Measurements from ENCODE around the gene ZNF532. TPM values are rescaled to one million over a fixed set of nuclear protein-coding genes. Genes with fewer than 3 reads are reported as not detected.

Gene ZNF532
- total and polyA plus RNA-seq, 5 donors from 2014 or later: 0.64 to 15.8 (median 1.6) TPM

DNA sequence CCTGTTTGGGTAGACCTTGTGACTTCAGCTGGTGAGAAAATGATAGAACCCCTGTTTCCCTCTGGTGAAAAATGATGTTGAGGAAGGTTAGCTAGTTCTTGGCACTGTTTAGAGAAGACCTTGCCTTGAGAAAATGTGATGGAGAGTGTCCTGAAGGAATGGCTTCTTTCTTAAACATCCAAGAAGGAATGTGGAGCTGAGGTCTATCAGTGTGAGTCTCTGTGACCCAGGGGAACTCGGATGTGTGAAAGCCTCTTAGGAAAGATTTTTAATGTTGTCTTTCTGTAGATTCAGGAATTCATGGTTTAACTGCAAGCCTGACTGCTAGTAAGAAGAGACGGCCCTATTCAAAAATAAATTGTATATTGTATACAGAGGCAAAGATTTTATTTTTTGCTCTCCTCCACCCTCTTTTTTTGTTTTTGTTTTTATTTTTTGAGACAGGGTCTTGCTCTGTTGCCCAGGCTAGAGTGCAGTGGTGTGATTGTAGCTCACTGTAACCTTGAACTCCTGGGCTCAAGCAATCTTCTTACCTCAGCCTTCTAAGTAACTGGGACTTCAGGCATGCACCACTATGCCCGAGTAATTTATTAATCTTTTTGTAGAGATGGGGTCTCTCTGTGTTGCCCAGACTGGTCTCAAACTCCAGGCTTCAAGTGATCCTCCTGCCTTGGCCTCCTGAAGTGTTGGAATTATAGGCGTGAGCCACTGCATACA is 87.5 kb downstream of the ZNF532 start:
- ATAC-seq (ENCODE audit: low read depth in 2 of 2): no peak
- Mint-ChIP-seq H3K27me3 (peaks cover 5% of the 10 kb centered on the region), H3K27ac (peak overlapping the region in 1 of 3 donors; percentile 32), H3K36me3 (no peaks in the 10 kb centered on the region), H3K9me3 (no peaks in the 10 kb centered on the region), H3K4me3 (peak overlapping the region in 1 of 4 donors; percentile 59), H3K4me1 (peaks cover 2 to 10% (median 4%) of the 10 kb centered on the region in 4 donors)
- Histone ChIP-seq H3K36me3 (ENCODE audit: control insufficient read depth, insufficient read depth, low read length) (peaks cover 2% of the 10 kb centered on the region), H3K9me3 (ENCODE audit: control insufficient read depth in 2 of 2, low read length in 2 of 2) (no peaks in the 10 kb centered on the region), H3K27me3 (ENCODE audit: control insufficient read depth, insufficient read depth, low read length) (peaks cover 3% of the 10 kb centered on the region), H3K4me3 (ENCODE audit: low read depth, low read length) (no peak overlapping the region), H3K27ac (ENCODE audit: insufficient read depth, low read length, poor library complexity, severe bottlenecking) (no peak overlapping the region), H3K4me1 (ENCODE audit: control insufficient read depth, insufficient read depth, low read length, poor library complexity, severe bottlenecking) (no peaks in the 10 kb centered on the region)
- DNase-seq: no peak

DNA sequence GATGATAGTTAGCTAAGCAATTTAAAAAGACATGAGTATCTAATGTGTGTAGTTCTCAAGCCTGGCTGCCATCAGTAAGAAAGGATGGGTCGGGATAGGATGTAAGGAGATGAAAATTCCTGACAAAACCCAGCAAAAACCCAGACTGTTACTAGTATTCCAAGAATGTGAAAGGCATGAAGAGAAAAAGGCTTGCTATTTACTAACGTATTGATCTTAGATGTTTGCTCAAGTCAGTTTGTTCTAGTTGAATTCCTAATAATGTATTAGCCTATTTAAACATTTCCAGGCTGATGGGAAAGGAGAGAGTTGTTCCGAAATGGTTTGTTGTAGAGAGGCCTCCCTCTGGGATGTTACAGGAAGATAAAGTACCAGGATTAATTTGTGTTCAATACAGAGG is 88.2 kb downstream of the ZNF532 start:
- ATAC-seq (ENCODE audit: low read depth in 2 of 2) (no peak), DNase-seq (no peak)
- Histone ChIP-seq H3K27me3 (ENCODE audit: control insufficient read depth, insufficient read depth, low read length) (peaks cover 3% of the 10 kb centered on the region), H3K4me3 (ENCODE audit: low read depth, low read length) (no peak overlapping the region), H3K4me1 (ENCODE audit: control insufficient read depth, insufficient read depth, low read length, poor library complexity, severe bottlenecking) (no peaks in the 10 kb centered on the region), H3K27ac (ENCODE audit: insufficient read depth, low read length, poor library complexity, severe bottlenecking) (no peak overlapping the region), H3K9me3 (ENCODE audit: control insufficient read depth in 2 of 2, low read length in 2 of 2) (no peaks in the 10 kb centered on the region), H3K36me3 (ENCODE audit: control insufficient read depth, insufficient read depth, low read length) (peaks cover 2% of the 10 kb centered on the region)
- peaks cover 5% of the 10 kb centered on the region for H3K27me3 Mint-ChIP-seq
- no peak overlapping the region for H3K27ac Mint-ChIP-seq
- H3K36me3 Mint-ChIP-seq: no peaks in the 10 kb centered on the region
- no peaks in the 10 kb centered on the region for H3K9me3 Mint-ChIP-seq
- peaks cover 0 to 2% (median 0%) of the 10 kb centered on the region in 4 donors for H3K4me1 Mint-ChIP-seq
- peak overlapping the region in 1 of 4 donors; percentile 54 for H3K4me3 Mint-ChIP-seq

DNA sequence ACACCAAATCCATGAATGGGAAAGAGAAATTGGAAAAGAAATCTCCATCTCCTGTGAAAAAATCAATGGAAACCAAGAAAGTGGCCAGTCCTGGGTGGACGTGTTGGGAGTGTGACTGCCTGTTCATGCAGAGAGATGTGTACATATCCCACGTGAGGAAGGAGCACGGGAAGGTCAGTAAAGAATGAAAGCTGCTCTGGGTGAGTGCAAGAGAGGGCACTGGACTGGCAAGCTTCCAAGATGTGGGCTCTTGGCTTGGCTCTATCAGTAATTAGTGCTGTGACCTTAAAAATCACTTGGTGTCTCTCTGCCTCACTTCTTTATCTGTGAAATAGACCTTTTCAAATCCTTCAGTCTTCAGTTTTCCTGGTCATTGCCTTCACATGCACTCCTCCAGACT is 89.0 kb downstream of the ZNF532 start:
- H3K36me3 ChIP-seq (ENCODE audit: control insufficient read depth, insufficient read depth, low read length): peaks cover 2% of the 10 kb centered on the region
- DNase-seq (no peak), ATAC-seq (ENCODE audit: low read depth in 2 of 2) (no peak)
- H3K4me3 ChIP-seq (ENCODE audit: low read depth, low read length): no peak overlapping the region
- Mint-ChIP-seq H3K4me3 (no peak overlapping the region), H3K27me3 (peaks cover 5% of the 10 kb centered on the region), H3K36me3 (no peaks in the 10 kb centered on the region), H3K9me3 (no peaks in the 10 kb centered on the region), H3K4me1 (no peaks in the 10 kb centered on the region), H3K27ac (no peak overlapping the region)
- H3K4me1 ChIP-seq (ENCODE audit: control insufficient read depth, insufficient read depth, low read length, poor library complexity, severe bottlenecking): no peaks in the 10 kb centered on the region
- H3K27me3 ChIP-seq (ENCODE audit: control insufficient read depth, insufficient read depth, low read length): peaks cover 3% of the 10 kb centered on the region
- no peaks in the 10 kb centered on the region for H3K9me3 ChIP-seq (ENCODE audit: control insufficient read depth in 2 of 2, low read length in 2 of 2)
- no peak overlapping the region for H3K27ac ChIP-seq (ENCODE audit: insufficient read depth, low read length, poor library complexity, severe bottlenecking)

DNA sequence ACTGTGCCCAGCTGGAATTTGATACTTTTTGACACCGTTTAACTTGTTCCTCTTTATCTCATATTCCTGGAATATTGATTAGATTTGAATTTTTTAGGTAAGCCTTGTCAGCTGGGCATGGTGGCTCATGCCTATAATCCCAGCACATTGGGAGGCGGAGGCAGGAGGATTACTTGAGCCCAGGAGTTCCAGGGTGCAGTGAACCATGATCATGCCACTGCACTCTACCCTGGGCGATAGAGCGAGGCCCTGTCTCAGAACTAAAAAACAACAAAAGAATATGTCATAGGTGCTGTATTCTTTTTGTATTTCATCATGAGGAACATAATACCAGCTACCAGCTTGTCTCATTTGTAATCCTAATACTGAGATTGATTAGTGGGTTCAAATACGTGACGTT is 90.3 kb downstream of the ZNF532 start:
- no peaks in the 10 kb centered on the region for H3K9me3 ChIP-seq (ENCODE audit: control insufficient read depth in 2 of 2, low read length in 2 of 2)
- Mint-ChIP-seq H3K27me3 (peaks cover 5% of the 10 kb centered on the region), H3K27ac (no peak overlapping the region), H3K4me3 (no peak overlapping the region), H3K36me3 (no peaks in the 10 kb centered on the region), H3K9me3 (no peaks in the 10 kb centered on the region), H3K4me1 (no peaks in the 10 kb centered on the region)
- peaks cover 3% of the 10 kb centered on the region for H3K27me3 ChIP-seq (ENCODE audit: control insufficient read depth, insufficient read depth, low read length)
- no peak for DNase-seq
- no peak overlapping the region for H3K4me3 ChIP-seq (ENCODE audit: low read depth, low read length)
- H3K4me1 ChIP-seq (ENCODE audit: control insufficient read depth, insufficient read depth, low read length, poor library complexity, severe bottlenecking): no peaks in the 10 kb centered on the region
- no peak overlapping the region for H3K27ac ChIP-seq (ENCODE audit: insufficient read depth, low read length, poor library complexity, severe bottlenecking)
- no peak for ATAC-seq (ENCODE audit: low read depth in 2 of 2)
- H3K36me3 ChIP-seq (ENCODE audit: control insufficient read depth, insufficient read depth, low read length): peaks cover 2% of the 10 kb centered on the region

DNA sequence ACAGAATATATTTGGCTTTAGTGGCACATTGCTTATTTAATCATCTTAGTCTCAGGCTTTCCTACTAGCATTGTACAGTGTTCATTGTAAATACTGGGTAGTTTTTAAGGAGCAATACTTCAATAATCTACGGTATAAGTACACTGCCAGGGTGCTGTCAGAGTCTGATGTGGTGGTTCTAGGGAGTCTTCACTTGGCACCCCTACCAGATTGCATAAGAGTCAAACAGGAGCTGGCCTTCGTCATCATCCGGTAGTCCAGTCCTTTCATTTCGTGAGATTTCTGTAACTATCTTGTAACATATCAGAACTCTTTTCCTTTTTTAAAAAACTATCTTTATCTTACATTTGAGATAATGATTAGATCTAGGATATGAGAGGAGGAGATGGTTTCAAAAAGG is 91.1 kb downstream of the ZNF532 start:
- no peaks in the 10 kb centered on the region for H3K9me3 ChIP-seq (ENCODE audit: control insufficient read depth in 2 of 2, low read length in 2 of 2)
- no peaks in the 10 kb centered on the region for H3K4me1 ChIP-seq (ENCODE audit: control insufficient read depth, insufficient read depth, low read length, poor library complexity, severe bottlenecking)
- Mint-ChIP-seq H3K36me3 (no peaks in the 10 kb centered on the region), H3K27ac (no peak overlapping the region), H3K9me3 (no peaks in the 10 kb centered on the region), H3K4me1 (no peaks in the 10 kb centered on the region), H3K27me3 (peaks cover 5% of the 10 kb centered on the region), H3K4me3 (no peak overlapping the region)
- peaks cover 3% of the 10 kb centered on the region for H3K27me3 ChIP-seq (ENCODE audit: control insufficient read depth, insufficient read depth, low read length)
- peaks cover 2% of the 10 kb centered on the region for H3K36me3 ChIP-seq (ENCODE audit: control insufficient read depth, insufficient read depth, low read length)
- ATAC-seq (ENCODE audit: low read depth in 2 of 2) (no peak), DNase-seq (no peak)
- H3K27ac ChIP-seq (ENCODE audit: insufficient read depth, low read length, poor library complexity, severe bottlenecking): no peak overlapping the region
- no peak overlapping the region for H3K4me3 ChIP-seq (ENCODE audit: low read depth, low read length)

DNA sequence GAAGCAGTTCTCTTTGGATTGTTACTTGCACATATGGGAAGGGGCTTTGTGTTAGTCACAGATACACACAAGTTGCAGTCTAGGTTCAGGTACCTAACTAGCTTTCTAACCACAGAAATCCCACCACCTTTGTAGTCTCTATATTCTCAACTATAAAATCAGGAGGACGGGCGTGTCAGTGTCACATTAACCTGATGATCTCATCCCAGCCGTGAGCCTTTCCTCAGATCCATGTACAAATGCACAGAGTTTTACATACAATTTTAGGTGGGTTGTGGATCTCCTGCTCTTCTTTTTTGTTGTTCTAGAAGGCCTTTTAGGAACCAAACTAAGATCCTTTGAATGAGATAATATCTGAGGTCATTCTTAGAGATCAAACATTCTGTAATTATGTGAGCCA is 94.0 kb downstream of the ZNF532 start:
- Mint-ChIP-seq H3K36me3 (no peaks in the 10 kb centered on the region), H3K4me1 (peaks cover 0 to under 1% (median 0%) of the 10 kb centered on the region in 4 donors), H3K9me3 (no peaks in the 10 kb centered on the region), H3K27ac (no peak overlapping the region), H3K4me3 (no peak overlapping the region), H3K27me3 (no peaks in the 10 kb centered on the region)
- peaks cover 3% of the 10 kb centered on the region for H3K27me3 ChIP-seq (ENCODE audit: control insufficient read depth, insufficient read depth, low read length)
- H3K36me3 ChIP-seq (ENCODE audit: control insufficient read depth, insufficient read depth, low read length): peaks cover 2% of the 10 kb centered on the region
- H3K4me1 ChIP-seq (ENCODE audit: control insufficient read depth, insufficient read depth, low read length, poor library complexity, severe bottlenecking): no peaks in the 10 kb centered on the region
- DNase-seq (no peak), ATAC-seq (ENCODE audit: low read depth in 2 of 2) (no peak)
- H3K9me3 ChIP-seq (ENCODE audit: control insufficient read depth in 2 of 2, low read length in 2 of 2): no peaks in the 10 kb centered on the region
- H3K27ac ChIP-seq (ENCODE audit: insufficient read depth, low read length, poor library complexity, severe bottlenecking): no peak overlapping the region
- H3K4me3 ChIP-seq (ENCODE audit: low read depth, low read length): no peak overlapping the region

DNA sequence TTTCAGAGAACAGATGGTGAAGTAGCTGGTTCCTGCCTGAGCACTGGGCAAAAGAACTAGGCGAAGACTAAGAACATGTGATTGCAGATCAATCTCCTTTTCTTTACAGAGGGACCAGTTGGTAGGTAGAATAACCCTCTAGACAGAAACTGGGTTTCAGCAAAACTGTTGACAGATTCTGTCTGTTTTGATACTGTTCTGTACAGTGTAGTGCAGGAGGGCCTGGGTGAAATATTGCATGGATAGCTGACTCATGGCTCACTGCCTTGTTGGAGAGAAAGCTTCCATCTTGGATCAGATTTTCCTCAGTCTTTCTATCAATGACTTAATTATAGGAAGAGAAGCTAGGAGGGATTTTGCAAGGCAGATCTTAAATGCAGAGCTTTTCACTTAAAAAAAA is 95.8 kb downstream of the ZNF532 start:
- no peak for ATAC-seq (ENCODE audit: low read depth in 2 of 2)
- H3K4me3 ChIP-seq (ENCODE audit: low read depth, low read length): no peak overlapping the region
- no peaks in the 10 kb centered on the region for H3K27me3 Mint-ChIP-seq
- no peak for DNase-seq
- H3K9me3 Mint-ChIP-seq: peaks cover 0 to 3% (median 0%) of the 10 kb centered on the region in 7 donors
- no peak overlapping the region for H3K27ac ChIP-seq (ENCODE audit: insufficient read depth, low read length, poor library complexity, severe bottlenecking)
- no peaks in the 10 kb centered on the region for H3K4me1 ChIP-seq (ENCODE audit: control insufficient read depth, insufficient read depth, low read length, poor library complexity, severe bottlenecking)
- peaks cover 0 to 5% (median 2%) of the 10 kb centered on the region in 4 donors for H3K4me1 Mint-ChIP-seq
- H3K27ac Mint-ChIP-seq: no peak overlapping the region
- H3K36me3 Mint-ChIP-seq: no peaks in the 10 kb centered on the region
- no peaks in the 10 kb centered on the region for H3K9me3 ChIP-seq (ENCODE audit: control insufficient read depth in 2 of 2, low read length in 2 of 2)
- no peaks in the 10 kb centered on the region for H3K36me3 ChIP-seq (ENCODE audit: control insufficient read depth, insufficient read depth, low read length)
- no peak overlapping the region for H3K4me3 Mint-ChIP-seq
- no peaks in the 10 kb centered on the region for H3K27me3 ChIP-seq (ENCODE audit: control insufficient read depth, insufficient read depth, low read length)

Measured in CD4-positive, CD25-positive, alpha-beta regulatory T cell (primary cell).